ENCODE results near the gene TMEM87B. TPM values are rescaled to one million over a fixed set of nuclear protein-coding genes. Genes with fewer than 3 reads are reported as not detected.

The TMEM87B gene
- total RNA-seq, 1 experiment from 2014 or later, result 14.8 TPM

GRCh38 chr2:112031473-112032223 is 23.4 kb upstream of the TMEM87B start:
- Histone ChIP-seq H2AFZ (ENCODE audit: low read depth, low read length, poor library complexity, severe bottlenecking) (no peak overlapping the region), H3K4me2 (ENCODE audit: low read length) (peak overlapping the region; percentile 57; the same call in 1 of the 2 replicates), H3K9ac (ENCODE audit: low read length) (no peak overlapping the region), H3K9me3 (ENCODE audit: control insufficient read depth in 1 of 2, insufficient read depth in 1 of 2, low read depth in 1 of 2, low read length in 2 of 2) (no peaks in the 10 kb centered on the region; a peak in 1 of 4 replicates), H3K79me2 (ENCODE audit: insufficient read depth, low read length) (no peaks in the 10 kb centered on the region), H3K27me3 (ENCODE audit: insufficient read depth, low read length) (no peaks in the 10 kb centered on the region), H4K20me1 (ENCODE audit: insufficient read depth) (no peaks in the 10 kb centered on the region), H3K27ac (ENCODE audit: low read depth, low read length) (no peak overlapping the region), H3K9me2 (ENCODE audit: insufficient read depth) (no peaks in the 10 kb centered on the region), H3K4me3 (replicated peaks in 1 of 2; ENCODE audit: low read depth in 1 of 2, low read length in 2 of 2) (no peak overlapping the region), H3K4me1 (ENCODE audit: control insufficient read depth in 1 of 2, insufficient read depth in 2 of 2, low read length in 2 of 2) (peaks cover 29 to 30% of the 10 kb centered on the region in 2 experiments), H3K36me3 (ENCODE audit: control insufficient read depth in 1 of 2, insufficient read depth in 2 of 2, low read length in 2 of 2) (no peaks in the 10 kb centered on the region)
- ATAC-seq, result no peak
- intact Hi-C loops (cut with micrococcal nuclease), result loop anchor here (5.0 kb wide), 1 partner anchor 54 kb away; no protein-coding TSS in a partner anchor
- no peak for TF ChIP-seq EZH2 (IDR thresholded peaks at IDR 0.05)
- no peak for TF ChIP-seq RAD21 (IDR thresholded peaks at IDR 0.05; ENCODE audit: low read depth)
- TF ChIP-seq ZFX (IDR thresholded peaks at IDR 0.05), result no peak
- no peak for TF ChIP-seq POLR2AphosphoS5 (IDR thresholded peaks at IDR 0.05; ENCODE audit: low read depth, low read length)
- no peak for TF ChIP-seq POLR2A (IDR thresholded peaks at IDR 0.05; ENCODE audit: borderline replicate concordance, extremely low read depth, insufficient read depth, insufficient read length)
- TF ChIP-seq SRF (IDR thresholded peaks at IDR 0.05; ENCODE audit: low read depth), result no peak
- TF ChIP-seq YY1 (IDR thresholded peaks at IDR 0.05; ENCODE audit: extremely low read depth, insufficient replicate concordance, low read depth, low read length), result no peak
- no peak for TF ChIP-seq REST (IDR thresholded peaks at IDR 0.05; ENCODE audit: low read depth)
- TF ChIP-seq, protein P1, sequence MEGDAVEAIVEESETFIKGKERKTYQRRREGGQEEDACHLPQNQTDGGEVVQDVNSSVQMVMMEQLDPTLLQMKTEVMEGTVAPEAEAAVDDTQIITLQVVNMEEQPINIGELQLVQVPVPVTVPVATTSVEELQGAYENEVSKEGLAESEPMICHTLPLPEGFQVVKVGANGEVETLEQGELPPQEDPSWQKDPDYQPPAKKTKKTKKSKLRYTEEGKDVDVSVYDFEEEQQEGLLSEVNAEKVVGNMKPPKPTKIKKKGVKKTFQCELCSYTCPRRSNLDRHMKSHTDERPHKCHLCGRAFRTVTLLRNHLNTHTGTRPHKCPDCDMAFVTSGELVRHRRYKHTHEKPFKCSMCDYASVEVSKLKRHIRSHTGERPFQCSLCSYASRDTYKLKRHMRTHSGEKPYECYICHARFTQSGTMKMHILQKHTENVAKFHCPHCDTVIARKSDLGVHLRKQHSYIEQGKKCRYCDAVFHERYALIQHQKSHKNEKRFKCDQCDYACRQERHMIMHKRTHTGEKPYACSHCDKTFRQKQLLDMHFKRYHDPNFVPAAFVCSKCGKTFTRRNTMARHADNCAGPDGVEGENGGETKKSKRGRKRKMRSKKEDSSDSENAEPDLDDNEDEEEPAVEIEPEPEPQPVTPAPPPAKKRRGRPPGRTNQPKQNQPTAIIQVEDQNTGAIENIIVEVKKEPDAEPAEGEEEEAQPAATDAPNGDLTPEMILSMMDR (IDR thresholded peaks at IDR 0.05 in 2 of 3, conservative IDR thresholded peaks at IDR 0.05 in 1 of 3; ENCODE audit: borderline replicate concordance in 1 of 3, insufficient read depth in 1 of 3, low read depth in 2 of 3, low read length in 2 of 3), result no peak
- no peak for TF ChIP-seq CEBPB (IDR thresholded peaks at IDR 0.05; ENCODE audit: low read depth)
- no peak for TF ChIP-seq EZH2phosphoT487 (IDR thresholded peaks at IDR 0.05; ENCODE audit: borderline replicate concordance)
- TF ChIP-seq TCF7L2 (IDR thresholded peaks at IDR 0.05; ENCODE audit: borderline replicate concordance, extremely low read depth, insufficient read depth, insufficient read length), result no peak
- no peak for TF ChIP-seq ZBTB33 (IDR thresholded peaks at IDR 0.05; ENCODE audit: extremely low read depth, insufficient replicate concordance, low read length)
- no peak for TF ChIP-seq ZNF274 (IDR thresholded peaks at IDR 0.05; ENCODE audit: low read depth, low read length)
- TF ChIP-seq SP1 (IDR thresholded peaks at IDR 0.05; ENCODE audit: low read depth), result no peak
- TF ChIP-seq CBX3 (IDR thresholded peaks at IDR 0.05; ENCODE audit: low read depth), result no peak
- no peak for DNase-seq (ENCODE audit: low read depth, low spot score)
- CTCF ChIA-PET, result no interaction called here
- POLR2A ChIA-PET, result interaction anchor here (1.0 kb wide), 1 partner anchor 52 kb away, joined by 4 read pairs; no protein-coding TSS in a partner anchor
- no TSS peak for BruUV-seq (replicated peaks)
- RAD21 ChIA-PET (ENCODE audit: low non-redundant PET in 1 of 2, low total read pairs in 2 of 2, uncharacterized antibody in 2 of 2, unreplicated experiment in 2 of 2), result no interaction called here

Data from HCT116 (cell line).